Measurements from ENCODE around the gene CDH16. TPM values are rescaled to one million over a fixed set of nuclear protein-coding genes. Genes with fewer than 3 reads are reported as not detected.

Gene CDH16
- total RNA-seq, 1 experiment from 2014 or later: not detected

DNA sequence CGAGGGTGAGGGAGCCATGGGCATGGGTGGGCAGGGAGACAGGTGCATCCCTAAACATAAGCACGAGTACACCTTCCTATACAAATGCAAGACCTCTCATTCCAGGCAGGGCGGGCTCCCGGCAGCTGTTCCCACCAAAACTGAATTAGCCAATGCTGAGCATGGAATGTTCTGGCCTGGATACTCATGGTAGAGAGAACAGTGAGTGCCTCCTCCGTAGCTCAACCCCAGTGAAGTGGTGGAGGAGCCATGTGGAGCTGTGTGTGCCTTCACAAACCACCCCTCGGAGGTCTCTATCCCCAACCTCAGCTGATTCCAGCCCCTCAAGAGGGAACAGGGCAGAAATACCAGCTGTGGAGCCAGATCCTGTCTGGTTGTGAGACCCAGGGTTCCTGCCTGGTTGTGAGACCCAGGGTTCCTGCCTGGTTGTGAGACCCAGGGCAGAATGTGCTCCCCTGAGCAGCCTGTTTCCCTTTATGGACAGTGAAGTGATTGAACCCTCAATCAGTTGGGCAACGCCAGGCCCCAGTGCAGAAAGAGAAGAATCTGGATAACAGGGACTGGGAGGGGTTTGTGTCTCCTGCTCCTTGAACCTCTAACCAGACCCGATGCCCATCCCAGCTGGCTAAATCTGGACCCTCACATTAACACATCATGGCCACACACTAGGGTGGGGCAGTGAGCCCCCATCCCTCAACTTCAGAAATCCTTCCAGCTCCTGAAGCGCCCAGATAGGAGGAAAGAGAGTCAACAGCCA is 2.4 kb upstream of the CDH16 start:
- no TSS peak for BruUV-seq (replicated peaks)
- Mint-ChIP-seq H3K4me1 (ENCODE audit: low read depth, unreplicated experiment) (peaks cover 10% of the 10 kb centered on the region), H3K9me3 (ENCODE audit: low read depth, unreplicated experiment) (no peaks in the 10 kb centered on the region), H3K27me3 (ENCODE audit: unreplicated experiment) (peaks cover 42% of the 10 kb centered on the region), H3K27ac (ENCODE audit: unreplicated experiment) (no peak overlapping the region), H3K36me3 (ENCODE audit: insufficient read depth, unreplicated experiment) (peaks cover 10% of the 10 kb centered on the region), H3K4me3 (ENCODE audit: low read depth, unreplicated experiment) (no peak overlapping the region)
- TF ChIP-seq, protein P1, sequence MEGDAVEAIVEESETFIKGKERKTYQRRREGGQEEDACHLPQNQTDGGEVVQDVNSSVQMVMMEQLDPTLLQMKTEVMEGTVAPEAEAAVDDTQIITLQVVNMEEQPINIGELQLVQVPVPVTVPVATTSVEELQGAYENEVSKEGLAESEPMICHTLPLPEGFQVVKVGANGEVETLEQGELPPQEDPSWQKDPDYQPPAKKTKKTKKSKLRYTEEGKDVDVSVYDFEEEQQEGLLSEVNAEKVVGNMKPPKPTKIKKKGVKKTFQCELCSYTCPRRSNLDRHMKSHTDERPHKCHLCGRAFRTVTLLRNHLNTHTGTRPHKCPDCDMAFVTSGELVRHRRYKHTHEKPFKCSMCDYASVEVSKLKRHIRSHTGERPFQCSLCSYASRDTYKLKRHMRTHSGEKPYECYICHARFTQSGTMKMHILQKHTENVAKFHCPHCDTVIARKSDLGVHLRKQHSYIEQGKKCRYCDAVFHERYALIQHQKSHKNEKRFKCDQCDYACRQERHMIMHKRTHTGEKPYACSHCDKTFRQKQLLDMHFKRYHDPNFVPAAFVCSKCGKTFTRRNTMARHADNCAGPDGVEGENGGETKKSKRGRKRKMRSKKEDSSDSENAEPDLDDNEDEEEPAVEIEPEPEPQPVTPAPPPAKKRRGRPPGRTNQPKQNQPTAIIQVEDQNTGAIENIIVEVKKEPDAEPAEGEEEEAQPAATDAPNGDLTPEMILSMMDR (IDR thresholded peaks at IDR 0.05; ENCODE audit: unreplicated experiment): no peak
- CTCF ChIA-PET: interaction anchor here (1.0 kb wide), 1 partner anchor 11 kb away, joined by 3 read pairs; no protein-coding TSS in a partner anchor
- intact Hi-C loops (cut with micrococcal nuclease; ENCODE audit: unreplicated experiment): no loop called here
- no peak for DNase-seq

DNA sequence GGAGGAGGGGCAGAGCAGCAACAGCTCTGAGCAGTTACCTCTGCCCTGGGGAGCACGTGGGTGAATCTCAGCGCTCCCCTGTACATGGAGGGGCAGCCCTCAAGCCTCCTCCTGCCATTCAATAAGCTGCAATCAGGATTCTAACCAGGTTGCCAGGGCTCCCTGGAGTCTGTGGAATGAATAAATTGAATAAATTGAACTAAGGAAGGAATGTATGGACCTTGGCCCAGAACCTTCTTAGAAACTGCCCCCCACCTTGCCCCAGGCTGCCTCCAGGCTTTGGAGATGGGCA is 1.6 kb upstream of the CDH16 start:
- Mint-ChIP-seq H3K4me1 (ENCODE audit: low read depth, unreplicated experiment) (peaks cover 1% of the 10 kb centered on the region), H3K36me3 (ENCODE audit: insufficient read depth, unreplicated experiment) (peaks cover 3% of the 10 kb centered on the region), H3K9me3 (ENCODE audit: low read depth, unreplicated experiment) (no peaks in the 10 kb centered on the region), H3K27me3 (ENCODE audit: unreplicated experiment) (peaks cover 42% of the 10 kb centered on the region), H3K27ac (ENCODE audit: unreplicated experiment) (no peak overlapping the region), H3K4me3 (ENCODE audit: low read depth, unreplicated experiment) (no peak overlapping the region)
- intact Hi-C loops (cut with micrococcal nuclease; ENCODE audit: unreplicated experiment): no loop called here
- CTCF ChIA-PET: no interaction called here
- TF ChIP-seq, protein P1 (IDR thresholded peaks at IDR 0.05; ENCODE audit: unreplicated experiment): no peak
- no TSS peak for BruUV-seq (replicated peaks)
- DNase-seq: no peak

DNA sequence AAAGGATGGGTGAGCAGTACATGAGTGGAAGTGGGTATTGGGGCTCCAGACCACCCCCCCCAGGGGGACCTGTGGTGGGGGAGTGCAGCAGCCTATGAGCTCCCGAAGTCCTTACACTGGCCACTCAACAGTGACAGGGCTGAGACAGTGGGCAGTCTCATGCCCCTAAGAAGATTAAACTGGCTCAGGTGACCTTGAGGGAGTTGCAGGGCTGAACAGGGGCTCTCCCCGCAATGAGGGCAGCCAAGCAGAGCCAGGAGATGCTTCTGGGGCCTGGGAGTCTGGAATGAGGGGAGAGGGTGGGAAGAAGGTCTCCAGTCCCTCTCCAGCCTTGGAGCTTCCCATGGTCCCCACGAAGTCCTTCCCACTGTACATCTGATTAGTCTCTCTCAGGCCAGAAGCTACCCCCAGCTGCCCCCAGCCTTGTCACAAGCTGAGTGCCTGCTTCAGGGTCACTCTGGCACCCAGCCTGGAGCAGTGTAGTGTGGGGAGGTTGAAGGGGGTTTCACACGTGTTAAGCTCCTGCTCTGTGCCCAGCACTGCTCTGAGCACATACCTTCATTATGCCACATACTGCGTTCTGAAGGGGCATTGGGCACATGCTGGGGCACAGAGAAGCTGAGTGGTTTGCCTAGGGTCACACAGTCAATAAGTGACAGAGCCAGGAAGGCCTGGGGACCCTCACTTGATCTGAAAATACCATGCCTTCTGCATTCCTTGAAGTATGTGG is 1.0 kb upstream of the CDH16 start:
- intact Hi-C loops (cut with micrococcal nuclease; ENCODE audit: unreplicated experiment): no loop called here
- no peaks in the 10 kb centered on the region for H3K9me3 Mint-ChIP-seq (ENCODE audit: low read depth, unreplicated experiment)
- CTCF ChIA-PET: interaction anchor here (1.3 kb wide), 1 partner anchor 9 kb away, joined by 3 read pairs; no protein-coding TSS in a partner anchor
- no TSS peak for BruUV-seq (replicated peaks)
- no peaks in the 10 kb centered on the region for H3K36me3 Mint-ChIP-seq (ENCODE audit: insufficient read depth, unreplicated experiment)
- no peak overlapping the region for H3K27ac Mint-ChIP-seq (ENCODE audit: unreplicated experiment)
- H3K4me1 Mint-ChIP-seq (ENCODE audit: low read depth, unreplicated experiment): no peaks in the 10 kb centered on the region
- peaks cover 42% of the 10 kb centered on the region for H3K27me3 Mint-ChIP-seq (ENCODE audit: unreplicated experiment)
- no peak overlapping the region for H3K4me3 Mint-ChIP-seq (ENCODE audit: low read depth, unreplicated experiment)
- DNase-seq: no peak
- TF ChIP-seq, protein P1 (IDR thresholded peaks at IDR 0.05; ENCODE audit: unreplicated experiment): no peak

DNA sequence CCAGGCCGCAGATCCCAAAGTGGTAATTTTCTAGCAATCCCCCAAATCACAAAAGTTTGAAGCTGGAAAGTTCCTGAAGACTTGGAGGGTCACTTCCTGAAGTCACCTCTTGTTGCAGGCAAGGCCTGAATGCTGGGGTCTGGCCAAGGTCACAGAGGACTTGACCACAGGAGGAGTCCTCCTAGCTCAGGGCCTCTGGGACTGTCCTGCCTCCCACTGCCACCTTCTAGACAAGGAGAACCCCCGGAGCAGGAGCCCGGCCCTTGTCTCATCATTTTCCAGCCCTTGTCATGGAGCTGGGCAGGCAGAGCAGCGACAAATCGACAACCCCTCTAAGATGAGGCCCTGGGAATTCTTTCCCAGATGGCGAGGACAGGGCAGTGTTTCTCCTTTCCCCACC is 330 bp downstream of the CDH16 start:
- DNase-seq: no peak
- intact Hi-C loops (cut with micrococcal nuclease; ENCODE audit: unreplicated experiment): no loop called here
- TF ChIP-seq, protein P1 (IDR thresholded peaks at IDR 0.05; ENCODE audit: unreplicated experiment): no peak
- H3K36me3 Mint-ChIP-seq (ENCODE audit: insufficient read depth, unreplicated experiment): no peaks in the 10 kb centered on the region
- no peak overlapping the region for H3K4me3 Mint-ChIP-seq (ENCODE audit: low read depth, unreplicated experiment)
- no peaks in the 10 kb centered on the region for H3K4me1 Mint-ChIP-seq (ENCODE audit: low read depth, unreplicated experiment)
- BruUV-seq (replicated peaks): no TSS peak
- H3K9me3 Mint-ChIP-seq (ENCODE audit: low read depth, unreplicated experiment): no peaks in the 10 kb centered on the region
- peaks cover 38% of the 10 kb centered on the region for H3K27me3 Mint-ChIP-seq (ENCODE audit: unreplicated experiment)
- no peak overlapping the region for H3K27ac Mint-ChIP-seq (ENCODE audit: unreplicated experiment)
- CTCF ChIA-PET: interaction anchor here (0.6 to 1.0 kb wide), 3 partner anchors 18 to 100 kb away, joined by 3 read pairs; no protein-coding TSS in a partner anchor

Measured in Calu3 (cell line).